Measurements from ENCODE around the gene ACVR1C.

ACVR1C gene

DNA sequence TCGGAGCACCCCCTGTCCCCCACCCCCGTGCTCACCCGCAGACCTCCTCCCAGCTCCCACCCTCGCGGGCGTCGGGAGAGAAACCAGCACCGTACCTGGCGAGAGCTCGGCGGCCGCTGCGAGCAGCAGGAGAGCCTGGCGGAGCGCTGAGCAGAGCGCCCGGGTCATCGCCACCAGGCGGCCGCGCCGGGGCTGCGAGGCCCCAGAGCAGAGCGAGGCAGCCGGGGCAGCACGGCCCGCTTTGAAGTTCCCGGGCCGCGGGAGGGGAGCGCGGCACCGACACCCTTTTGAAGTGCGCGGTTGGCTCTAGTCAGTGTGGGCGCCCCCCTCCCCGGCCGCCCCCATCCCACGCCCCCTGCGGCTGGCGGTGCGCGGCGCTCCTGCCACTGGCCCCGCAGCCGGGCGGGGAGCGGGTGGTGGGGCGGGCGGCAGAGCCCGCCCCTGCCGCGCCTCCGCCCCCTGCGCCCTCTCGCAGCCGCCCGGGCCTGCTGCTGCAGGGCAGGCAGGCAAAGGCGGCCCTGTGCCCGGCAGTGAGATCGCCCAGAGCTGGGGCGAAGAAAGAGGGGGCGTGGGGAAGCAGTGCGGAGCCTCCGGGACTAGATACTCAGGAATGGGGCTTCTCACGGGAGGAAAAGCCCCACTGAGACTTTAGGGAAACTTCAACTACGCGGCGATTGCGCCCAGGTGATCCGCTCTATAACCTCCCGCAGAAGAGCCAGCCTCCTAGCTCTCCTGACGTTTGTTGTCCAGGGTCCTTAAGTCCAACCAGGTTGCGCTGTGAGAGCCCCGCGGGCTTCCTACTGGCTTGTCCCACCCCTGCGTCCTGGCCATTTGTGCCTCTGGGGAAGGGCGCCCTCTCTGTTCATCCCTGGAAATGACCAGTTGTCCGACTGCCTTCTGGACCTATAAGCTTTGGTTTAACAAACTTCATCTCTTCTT, at the start of gene ACVR1C:
Gene ACVR1C (minus strand): TSS at position 388 of the 939 bp plus-strand sequence. CDS start 220 bp downstream, at position 168.
- DNase-seq: peak; percentile 55 to 58

- no peak for DNase-seq
Observed at GRCh38 chr2:157677941-157678340, 49.3 kb upstream of the ACVR1C start.

DNA sequence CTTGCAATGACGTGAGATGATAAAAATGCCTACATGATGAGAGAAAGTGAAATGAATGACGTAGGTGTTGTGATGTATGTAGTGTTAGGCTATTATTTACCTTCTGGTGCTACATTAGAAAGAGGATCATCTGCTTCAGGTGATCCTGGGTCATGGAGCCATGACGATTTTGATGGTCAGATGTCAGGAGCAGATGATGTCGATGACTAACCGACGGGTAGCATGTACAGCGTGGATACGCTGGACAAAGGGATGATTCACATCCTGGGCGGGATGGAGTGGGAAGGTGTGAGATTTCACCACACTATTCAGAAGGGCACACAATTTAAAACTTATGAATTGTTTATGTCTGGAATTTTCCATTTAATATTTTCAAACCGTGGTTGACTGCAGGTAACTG, 43.5 kb upstream of the ACVR1C start:
- DNase-seq: no peak

- no peak for DNase-seq
Observed at GRCh38 chr2:157662401-157662800, 33.7 kb upstream of the ACVR1C start.

DNA sequence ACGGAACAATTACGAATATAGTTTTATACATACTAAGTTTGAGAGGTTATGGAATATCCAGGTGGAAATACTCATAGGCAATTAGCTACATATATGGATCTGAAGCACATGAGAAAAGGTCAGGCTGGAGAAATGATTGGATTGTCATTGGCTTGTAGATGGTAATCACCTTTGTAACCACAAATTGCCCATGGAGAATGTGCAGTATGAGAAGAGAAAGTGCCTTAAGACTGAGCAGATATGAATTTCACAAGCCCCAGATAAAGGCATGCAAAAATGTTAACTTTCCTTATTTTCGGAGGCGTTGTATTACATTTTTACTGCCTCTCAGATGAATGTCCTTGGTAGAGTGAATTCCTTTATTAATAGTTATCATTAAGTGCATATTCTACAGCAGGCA, 33.1 kb upstream of the ACVR1C start:
- no peak for DNase-seq

DNA sequence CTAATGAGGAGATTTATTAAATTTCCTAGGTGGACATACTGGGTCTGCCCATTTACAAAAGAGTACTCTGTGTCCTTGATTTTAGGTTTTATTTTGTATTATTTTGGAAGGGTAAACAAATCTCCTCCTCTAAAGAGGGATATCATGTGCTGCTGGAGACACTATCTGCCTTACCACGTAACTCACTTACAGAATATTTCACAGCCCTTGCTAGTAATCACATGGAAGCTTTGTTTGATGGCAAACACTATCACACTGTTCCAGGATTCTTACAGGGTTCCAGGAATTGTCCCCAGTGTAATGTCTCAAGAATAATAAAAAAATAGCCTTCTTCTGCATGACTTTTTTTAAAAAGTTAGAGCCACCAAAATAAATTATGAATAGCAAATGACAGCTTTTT, 29.2 kb upstream of the ACVR1C start:
- DNase-seq: no peak

DNA sequence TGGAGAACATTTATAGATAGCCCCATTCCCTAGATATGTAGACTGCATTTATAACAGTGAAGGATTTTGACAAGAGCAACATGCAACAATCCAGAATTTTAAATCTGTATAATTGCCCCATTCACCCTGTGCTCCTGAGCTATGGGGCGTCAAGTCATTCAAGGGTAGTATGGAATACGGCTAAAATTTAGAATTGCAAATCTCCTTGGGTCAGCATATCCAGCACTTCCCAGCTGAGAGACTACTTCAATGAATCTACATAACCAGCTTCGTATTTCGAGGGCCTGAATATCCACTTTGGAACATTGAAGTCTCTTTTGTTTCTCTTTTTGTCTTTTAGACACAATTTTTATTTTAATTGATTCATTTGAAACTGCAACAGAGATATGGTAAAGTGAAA, 28.4 kb upstream of the ACVR1C start:
- no peak for DNase-seq

DNA sequence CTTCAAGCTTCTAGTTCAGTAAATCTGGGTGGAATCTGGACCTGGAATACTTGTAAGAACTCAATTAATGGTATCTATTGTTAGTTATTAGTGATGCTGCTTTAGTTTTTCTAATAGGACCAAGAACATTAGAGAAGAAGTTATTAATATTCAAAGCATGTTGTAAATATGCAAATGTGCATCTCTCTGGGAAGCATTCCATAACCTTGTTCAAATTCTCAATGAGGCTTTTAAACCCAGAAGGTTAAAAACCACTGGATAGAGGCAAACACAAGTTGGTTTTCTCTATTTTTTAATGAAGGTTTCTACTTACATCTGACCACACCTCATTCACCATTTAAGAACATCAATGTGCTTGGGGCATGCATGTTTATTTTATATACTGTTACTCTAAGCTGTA, 16.1 kb upstream of the ACVR1C start:
- DNase-seq: no peak

GRCh38 chr2:157631861-157632260, 3.2 kb upstream of the ACVR1C start:
- DNase-seq: no peak

DNA sequence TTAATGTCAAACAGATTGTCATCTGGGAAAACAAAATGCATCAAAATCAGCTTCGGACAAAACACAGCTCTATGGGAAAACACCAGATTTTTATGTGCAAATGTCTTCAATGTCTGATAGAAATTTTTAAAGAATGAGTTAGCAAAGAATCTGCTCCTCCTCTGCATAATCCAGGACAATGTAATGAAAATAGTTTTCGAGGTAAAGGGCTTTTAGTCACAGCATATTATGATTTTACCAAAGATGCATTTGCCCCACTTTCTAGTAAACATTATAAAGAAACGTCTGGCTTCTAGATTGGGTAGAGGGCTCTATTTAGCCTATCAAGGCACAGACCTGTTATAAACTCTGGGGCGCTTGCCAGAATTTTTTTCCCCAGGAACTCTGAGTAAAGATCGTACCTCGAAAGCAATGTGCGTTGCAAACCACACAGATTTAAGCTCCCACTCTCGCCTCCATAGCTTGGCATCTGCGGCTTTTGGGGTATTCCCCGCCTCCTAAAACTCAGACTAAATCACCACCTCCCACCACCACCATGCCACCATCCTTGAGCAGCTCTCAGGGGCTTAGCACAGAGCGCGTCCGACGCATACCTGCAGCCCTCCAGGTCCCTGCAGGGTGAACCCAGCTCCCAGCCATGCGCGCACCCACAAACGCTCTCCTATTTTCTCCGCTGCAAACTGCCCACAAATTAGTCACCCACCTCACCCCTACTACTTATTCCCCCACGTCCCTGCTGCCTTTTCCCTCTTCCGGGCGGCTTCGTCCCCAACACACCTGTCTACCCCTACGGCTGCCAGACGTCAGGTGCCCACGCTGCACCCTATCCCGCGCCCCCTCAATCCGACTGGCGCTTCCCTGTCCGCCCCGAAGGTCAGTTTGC, 829 bp downstream of the ACVR1C start:
- peak; percentile 30 to 61 for DNase-seq

DNA sequence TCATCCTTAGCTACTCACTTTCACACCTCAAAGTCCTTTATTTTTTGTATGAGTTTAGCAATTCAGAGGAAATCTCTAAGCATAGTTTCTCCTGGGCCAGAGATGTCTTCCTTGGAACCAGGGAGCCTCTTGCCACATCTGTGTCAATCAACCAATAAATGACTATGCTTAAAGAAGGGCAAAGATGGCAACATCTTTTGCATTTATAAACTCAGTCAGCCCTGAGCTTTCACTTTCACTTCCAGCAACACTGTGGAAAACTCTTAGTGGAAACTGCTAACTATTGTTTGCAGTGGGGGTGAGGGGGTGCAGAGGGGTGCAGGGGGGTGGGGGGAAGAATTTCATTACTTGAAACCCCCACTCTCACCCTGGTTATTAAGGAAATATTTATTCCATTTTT, 3.4 kb downstream of the ACVR1C start:
- DNase-seq: peak in 1 of 2 experiments; percentile 7

DNA sequence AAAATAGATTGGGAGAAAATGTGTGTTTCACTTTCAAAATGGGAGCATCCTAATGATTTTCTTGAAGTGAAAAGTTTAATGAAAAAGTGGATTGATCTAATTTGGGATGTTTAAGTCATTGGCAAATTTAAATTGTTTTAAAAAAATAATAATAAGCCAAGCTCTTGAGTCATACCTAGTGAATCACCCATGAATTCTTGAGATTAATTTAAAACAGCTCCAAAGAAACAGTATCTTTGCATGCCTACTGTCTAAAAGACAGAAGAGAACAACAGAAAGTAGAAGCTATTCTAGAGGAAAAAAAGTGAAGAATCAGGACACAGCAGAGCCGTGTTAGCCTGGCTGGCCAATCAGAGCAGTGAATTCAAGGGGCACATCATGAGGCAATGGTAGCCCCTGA, 7.7 kb downstream of the ACVR1C start:
- no peak for DNase-seq

- DNase-seq: no peak
Observed at GRCh38 chr2:157611726-157612125, 16.9 kb downstream of the ACVR1C start.

GRCh38 chr2:157611110-157611509, 17.6 kb downstream of the ACVR1C start:
- no peak for DNase-seq

- no peak for DNase-seq
Observed at GRCh38 chr2:157606534-157606933, 22.1 kb downstream of the ACVR1C start.

- no peak for DNase-seq
Observed at GRCh38 chr2:157603198-157603597, 25.5 kb downstream of the ACVR1C start.

- DNase-seq: no peak
Observed at GRCh38 chr2:157601807-157602206, 26.9 kb downstream of the ACVR1C start.

GRCh38 chr2:157596992-157597681, 31.5 kb downstream of the ACVR1C start:
- peak; percentile 50 to 59 for DNase-seq

- no peak for DNase-seq
Observed at GRCh38 chr2:157593411-157593810, 35.3 kb downstream of the ACVR1C start.

GRCh38 chr2:157592948-157593347, 35.7 kb downstream of the ACVR1C start:
- no peak for DNase-seq

DNA sequence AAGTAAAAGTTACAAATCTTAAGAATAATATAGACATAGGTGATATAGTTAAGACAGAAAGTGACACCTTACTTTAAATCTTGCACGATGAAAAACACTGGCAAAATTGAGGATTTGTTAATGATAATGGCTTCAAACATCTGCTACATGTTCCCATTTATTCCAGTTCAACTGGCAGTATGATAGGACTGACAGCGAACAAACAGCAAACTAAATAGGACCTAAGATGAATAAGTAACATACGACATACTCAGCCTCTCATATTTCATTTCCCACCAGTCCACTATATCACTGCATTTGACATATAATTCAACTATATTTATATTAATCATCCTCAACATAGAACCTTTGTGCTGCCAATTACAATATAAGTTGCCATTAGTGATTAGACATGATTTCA, 36.3 kb downstream of the ACVR1C start:
- no peak for DNase-seq

DNA sequence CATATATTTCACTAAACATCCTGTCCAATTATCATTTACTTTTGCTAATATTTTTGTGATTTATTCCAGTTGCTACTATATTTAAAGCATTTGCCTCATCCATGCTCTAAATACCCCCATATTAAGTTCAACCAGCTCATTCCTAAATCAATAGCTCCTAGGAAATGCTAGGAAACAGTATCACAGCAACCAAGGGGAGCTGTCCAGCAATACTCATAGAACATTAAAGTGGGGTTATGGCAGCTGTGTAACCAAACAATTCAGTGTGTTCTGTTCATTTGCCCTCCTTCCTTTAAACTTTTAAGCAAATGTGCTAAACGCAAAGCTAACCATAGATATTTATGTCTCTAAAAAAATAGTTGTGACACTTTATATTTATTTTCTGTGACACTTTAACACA, 41.1 kb downstream of the ACVR1C start:
- DNase-seq: no peak

- no peak for DNase-seq
Observed at GRCh38 chr2:157574165-157574564, 54.5 kb downstream of the ACVR1C start.
